NCI-H2081 (cell line): ENCODE data around the gene EPHA4.
"Not testable (repeated sequence)": the region's sequence is repeated elsewhere in the genome, so short reads cannot be mapped to it uniquely, and the experiment has no call there.

Source experiments
- DNase-seq, 2 experiments: peaks; one replicate each; lab custom pipeline; 2025; lab: John Stamatoyannopoulos, UW

Gene EPHA4

DNA sequence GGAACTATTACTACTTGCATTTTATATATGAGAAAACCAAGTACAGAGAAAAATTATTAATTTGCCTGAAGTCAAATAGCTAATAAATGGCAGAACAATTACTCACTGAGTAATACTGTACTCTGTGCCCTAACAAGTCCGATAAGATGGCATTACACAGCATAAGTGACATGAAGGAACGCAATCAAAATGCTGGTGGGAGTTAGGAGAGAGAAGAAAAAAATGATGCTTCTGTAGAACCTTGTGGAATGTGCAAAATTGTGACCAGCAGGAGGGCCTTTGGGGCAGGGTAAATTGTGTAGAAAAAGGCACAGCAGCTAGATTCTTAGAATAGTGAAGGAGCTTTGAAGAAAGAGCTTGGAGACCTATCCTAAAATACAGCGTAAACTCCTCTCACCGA is 32.9 kb downstream of the EPHA4 start:
- no peak for DNase-seq

DNA sequence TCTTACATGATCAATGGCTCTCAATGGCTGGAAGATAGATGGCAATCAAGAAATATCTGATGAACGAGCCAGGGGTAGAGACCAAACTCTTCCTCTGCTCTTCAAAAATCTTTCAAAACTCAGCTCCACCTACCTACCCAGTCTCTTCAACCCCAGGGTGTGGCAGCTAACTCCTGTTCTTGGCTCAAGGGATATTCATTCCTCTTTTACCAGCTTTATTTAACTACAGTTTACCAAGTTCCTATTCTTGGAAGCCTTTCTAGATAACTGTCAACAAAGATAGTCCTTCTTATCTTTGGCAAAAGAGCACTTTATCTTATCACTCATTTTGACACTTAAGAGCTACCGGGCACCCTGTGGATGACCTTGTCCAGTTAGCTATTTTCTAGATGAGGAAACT is 36.3 kb downstream of the EPHA4 start:
- DNase-seq: no peak

DNA sequence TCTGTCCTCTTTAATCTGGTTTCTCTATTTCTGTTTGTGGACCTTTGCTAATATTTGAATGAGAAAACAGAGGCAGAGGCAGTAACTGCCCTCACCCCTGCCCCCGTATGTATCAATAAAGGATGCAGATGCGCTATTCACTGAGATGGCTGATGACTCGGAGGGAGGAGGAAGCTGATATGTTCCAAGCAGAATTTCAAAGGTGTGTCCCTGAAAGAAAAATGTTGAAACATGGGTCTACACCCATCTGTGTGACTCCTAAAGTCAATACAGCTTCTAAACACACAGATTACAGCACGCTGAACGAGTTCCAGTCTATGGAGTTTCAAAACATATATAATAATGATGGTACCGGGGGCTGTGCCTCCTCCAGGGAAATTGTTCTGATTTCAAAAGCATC is 38.8 kb downstream of the EPHA4 start:
- peak in 1 of 2 experiments; percentile 18 for DNase-seq

DNA sequence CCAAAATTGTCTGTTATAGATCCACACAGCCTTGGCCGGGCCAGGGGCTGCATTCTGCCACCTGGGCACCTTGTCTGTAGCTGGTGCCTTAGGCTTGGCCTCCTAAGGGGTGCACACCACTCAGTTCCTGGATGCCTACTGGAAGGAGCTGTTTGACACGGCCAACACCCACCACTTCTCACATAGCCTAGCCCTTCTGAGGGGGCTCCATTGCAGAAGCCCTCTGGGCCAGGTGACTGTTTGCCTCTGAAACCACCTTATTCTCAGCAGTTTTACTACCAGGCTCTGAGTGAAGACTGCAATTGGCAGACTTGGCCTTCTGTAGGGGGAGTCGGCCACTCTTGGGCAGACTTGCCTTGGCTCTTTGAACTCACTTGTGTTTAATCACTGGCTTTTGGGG is 39.5 kb downstream of the EPHA4 start:
- no peak for DNase-seq

DNA sequence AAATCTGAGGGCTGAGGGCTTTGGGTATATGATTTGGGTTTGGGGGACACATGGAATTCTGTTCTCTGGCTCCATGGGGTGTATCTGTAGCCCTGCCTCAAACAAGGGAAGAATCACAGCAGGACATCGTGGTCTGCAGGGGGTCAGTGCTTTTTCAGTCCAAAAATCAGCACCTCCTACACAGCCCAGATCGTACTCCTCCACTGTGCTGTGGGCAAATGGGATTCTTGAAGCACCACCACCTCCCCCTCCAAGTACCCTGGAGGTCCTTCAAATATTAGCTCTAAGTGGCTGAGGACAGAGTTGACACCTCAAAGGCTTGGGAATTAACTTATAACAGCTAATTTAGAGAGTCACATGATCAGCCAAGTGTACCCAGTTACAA is 41.5 kb downstream of the EPHA4 start:
- DNase-seq: no peak

DNA sequence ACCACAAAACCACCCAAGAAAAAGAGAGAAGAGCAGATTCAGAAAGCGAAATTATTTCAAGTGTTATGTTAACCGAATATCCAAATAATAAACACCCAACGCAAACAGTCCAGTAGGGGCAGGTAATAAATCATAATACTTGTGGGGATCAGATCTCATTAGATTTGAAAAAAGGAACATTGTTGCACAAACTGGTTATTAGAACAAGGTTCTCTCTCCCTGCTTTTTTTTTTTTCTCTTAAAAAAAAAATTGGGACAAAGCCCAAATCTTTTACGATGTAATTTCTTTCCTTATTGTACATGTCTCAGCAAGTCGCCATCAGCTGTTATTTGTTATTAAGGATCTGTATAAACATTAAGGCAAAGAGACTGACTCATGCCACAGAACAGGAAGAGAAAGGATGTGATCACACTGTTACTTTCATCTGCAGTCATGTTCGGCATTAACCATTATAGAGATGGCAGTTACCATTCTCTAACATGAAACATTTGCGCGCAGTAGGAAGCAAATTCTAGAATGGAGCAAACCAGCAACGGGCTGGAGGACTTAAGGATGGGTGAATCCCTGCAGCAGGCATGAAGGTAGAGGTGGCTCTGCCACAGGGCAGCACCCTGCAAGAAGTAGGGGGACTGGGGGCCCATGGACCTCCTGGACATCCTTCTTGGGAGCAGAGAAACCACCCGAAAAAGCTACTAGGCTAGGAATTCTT is 42.0 kb downstream of the EPHA4 start:
- DNase-seq: peak in 1 of 2 experiments; percentile 52

DNA sequence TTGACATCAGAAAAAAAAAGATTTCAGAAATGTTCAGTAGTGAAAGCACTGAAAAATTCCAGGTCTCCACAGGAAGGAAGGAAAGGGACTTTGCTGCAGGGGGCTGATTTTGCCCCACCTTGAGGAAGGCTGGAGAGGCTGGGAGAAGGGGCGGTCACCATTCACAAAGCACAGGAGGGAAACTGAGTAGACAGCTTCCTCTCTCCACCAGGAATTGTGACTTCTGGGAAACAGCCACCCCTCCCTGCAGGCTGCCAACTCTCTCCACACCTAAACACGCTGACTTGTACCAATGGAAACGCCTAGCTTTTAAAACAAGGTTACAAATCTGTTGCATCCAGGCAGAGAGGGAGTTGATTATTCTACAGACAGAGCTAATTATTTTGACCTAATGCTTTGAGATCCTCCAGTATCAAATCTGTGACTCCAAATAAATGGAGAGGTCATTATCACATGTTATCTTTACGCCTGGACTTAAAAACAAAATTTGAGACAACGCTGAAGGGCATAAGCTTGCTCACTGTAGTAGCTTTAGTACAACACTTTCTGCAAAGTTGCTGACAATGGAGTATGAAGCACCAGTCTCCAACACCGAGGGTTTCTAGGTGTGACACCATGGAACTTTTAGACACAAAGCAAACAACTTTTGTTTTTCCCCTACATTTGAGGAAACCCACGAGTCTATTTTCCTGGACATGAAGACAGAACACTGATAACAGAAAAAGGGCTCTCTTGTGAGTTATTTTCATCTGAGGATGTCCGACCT is 42.7 kb downstream of the EPHA4 start:
- no peak for DNase-seq

DNA sequence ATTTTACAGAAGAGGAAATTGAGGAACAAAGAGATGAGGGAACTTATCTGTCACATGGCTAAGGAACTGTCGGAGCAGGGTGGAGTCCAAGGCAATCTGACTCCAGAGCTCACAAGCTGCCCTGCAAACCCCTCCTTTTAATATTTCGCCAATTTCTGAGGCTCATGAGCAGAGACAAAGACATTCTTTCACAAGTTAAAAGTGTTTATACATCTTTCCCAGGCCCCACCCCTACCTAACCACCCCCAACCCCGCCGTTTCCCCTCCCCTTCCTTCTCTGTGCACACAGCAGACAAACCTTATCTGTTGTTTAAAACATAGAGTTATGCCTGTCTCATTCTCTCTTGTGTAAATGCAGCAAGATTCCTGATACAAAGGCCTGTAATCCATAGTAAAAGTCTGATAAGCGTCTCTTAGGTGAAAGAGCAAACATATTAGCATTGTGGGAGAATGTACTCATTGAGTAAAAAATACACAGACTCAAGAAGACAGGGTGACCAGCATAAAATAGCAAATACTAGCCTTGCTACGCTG is 44.3 kb downstream of the EPHA4 start:
- DNase-seq: no peak

DNA sequence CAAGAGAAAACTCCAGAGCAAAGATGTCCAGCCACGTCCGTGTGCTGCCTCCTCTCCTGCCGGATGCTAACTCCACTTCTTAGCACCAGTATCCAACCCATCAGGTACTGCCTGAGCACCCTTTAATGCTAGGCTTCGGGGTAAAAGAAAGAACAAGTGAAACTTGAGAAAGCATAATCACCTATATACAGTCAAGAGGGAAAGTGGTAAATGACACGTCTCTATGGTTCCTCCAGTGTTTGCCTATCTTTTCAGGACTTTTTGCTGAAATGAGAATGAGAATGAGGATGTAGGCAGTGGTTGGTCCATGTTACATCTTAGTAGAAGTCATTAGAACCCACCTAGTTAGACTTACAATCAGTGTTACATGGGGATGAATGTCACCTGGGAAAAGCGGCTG is 47.9 kb downstream of the EPHA4 start:
- DNase-seq: no peak

DNA sequence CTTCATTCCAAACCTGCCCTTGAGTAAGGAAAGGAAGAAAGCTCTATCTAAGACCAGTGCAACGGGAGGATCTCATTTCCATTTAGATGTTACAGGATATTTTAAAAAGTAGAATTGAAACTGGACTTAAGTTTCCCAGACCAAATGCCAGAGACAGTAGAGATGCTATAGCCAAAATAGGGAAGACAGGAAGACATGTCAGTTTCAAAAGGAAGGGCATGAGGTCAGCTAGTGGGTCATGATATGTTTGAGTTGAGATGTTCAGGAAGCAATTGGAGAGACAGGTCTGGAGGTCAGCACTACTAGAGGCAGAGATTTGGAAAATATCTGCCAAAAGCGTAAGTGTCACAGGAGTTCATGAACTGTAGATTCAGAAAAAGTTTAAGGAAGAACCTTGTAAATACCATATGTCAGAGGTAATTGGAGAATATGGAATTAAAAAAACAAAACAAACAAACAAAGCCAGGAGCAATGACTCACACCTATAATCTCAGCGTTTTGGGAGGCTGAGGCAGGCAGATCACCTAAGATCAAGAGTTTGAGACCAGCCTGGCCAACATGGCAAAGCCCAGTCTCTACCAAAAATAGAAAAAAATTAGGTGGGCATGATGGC is 50.8 kb downstream of the EPHA4 start:
- no peak for DNase-seq

DNA sequence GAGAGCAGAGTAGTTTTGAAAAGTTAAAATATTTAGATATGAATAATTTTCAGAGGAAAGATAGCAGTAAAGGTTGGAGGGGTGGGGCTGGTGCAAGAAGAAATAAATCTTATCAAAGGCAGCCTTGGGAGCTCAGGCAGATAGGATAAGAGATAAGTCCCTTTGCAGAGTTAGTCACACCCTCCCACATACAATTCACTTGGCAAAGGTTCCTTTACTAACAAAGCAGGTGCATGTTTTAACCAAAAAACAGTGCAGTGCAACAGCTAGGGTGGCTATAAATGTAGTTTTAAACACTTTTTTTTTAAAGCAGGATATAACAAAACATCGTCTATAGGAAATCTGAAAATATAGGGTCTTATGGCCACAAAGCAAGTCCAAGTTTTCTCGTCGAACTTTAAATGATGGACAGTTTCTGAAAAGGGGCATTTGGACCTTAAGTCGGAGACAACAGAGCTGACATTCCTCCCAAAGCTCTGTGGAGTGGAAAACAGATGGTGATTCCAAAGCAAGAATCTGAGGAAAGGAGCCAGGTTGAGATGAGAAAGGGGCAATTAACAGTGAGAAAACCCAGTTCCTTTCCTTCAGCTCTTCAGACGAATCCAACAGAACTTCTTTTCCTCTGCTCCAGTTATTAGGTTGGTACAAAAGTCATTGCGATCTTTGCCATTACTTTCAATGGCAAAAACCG is 53.0 kb downstream of the EPHA4 start:
- no peak for DNase-seq

DNA sequence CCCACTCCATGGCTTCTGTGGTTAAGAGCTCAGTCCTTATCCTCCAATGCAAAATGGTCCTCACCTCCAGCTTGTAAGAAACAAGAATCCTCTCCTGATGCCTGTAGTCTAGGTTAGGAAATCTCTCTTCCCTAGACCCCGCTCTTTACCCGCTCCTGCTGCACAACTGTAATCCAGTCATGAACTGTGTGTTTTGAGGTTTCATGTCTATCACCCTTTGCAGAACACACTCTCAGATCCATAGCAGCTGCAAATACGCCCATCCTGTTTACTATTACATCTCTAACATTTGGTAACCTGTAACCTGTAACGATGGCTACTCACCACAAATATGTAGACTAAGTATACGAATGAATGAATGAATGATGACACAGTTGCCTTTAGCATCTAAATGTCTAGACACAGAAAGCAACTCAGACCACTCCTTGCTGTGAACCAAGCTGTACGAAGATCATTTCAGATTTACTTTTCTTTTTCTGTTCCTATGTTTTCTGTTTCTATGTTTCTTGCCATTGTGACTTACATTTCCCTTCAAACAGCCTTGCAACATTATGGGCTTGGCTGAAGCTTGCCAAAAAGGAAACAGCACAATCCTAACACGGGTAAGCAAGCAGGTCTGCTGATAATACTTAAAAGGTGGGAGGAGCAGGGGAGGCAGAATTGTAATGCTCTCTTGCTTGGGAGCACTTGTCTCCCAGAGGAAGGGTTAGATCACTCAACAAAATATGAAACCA is 53.7 kb downstream of the EPHA4 start:
- no peak for DNase-seq

DNA sequence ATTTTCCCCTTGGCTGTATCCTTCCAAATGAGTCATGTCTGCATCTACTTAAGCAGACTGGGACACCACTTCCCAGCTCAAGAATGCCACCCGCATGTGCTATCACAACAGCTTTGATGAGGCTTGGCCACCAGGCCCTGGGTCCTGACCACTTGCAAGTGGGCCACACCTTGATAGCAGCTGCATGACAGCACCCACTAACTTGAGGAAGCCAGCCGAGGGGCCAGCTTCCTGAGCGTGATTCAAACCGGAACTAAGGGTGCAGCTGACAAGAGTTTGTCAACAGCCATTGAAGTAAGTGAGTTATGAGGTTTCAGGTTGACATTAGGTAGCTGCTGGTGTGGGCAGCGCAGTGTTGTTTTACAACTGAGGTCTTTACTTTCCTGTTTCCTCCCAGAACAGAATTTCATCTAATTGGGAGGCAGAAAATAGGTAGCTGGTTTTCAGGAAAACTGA is 54.4 kb downstream of the EPHA4 start:
- DNase-seq: no peak

DNA sequence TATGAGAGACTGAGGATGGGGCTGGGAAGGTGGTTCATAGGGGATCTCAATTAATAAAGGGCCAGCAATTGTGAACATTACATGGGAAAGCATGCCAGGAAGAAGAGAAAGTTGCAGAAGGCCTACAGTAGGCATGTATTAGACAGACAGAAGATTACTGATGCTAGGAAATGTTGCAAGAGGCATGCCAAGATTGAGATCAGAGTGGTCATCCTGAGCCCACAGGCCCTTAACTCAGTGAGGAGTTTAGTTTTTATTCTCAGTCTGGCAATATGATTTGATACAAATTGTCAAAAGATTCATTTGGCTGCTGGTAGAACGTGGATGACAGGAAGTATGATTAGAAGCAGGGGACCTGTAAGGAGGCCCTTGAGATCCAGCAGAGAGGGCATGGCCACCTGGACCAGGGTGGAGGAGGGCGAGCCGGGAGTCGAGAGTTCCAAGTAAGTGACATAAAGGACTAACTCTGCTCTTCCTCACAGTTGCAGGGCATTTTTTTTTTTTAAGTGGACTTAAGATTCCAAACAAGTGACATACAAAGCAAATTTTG is 54.9 kb downstream of the EPHA4 start:
- DNase-seq: no peak

DNA sequence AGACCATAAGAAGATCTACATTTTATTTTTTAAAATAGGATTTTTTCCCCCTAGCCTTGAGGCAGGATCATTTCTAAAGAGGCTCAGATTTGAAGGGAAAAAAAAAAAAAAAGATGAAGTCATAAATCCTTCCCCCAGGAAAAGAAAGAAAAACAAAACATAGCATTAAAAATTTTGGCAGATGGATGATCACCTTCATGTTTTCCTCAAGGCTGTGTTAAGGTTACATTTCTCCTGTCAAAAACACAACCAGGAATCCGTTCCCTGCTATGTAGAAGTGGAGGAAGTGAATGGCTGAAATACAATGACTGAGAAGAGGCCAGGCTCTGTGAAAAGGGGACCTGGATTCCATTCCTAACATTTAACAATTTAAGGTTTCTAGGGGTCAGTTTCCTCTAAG is 56.2 kb downstream of the EPHA4 start:
- DNase-seq: no peak

DNA sequence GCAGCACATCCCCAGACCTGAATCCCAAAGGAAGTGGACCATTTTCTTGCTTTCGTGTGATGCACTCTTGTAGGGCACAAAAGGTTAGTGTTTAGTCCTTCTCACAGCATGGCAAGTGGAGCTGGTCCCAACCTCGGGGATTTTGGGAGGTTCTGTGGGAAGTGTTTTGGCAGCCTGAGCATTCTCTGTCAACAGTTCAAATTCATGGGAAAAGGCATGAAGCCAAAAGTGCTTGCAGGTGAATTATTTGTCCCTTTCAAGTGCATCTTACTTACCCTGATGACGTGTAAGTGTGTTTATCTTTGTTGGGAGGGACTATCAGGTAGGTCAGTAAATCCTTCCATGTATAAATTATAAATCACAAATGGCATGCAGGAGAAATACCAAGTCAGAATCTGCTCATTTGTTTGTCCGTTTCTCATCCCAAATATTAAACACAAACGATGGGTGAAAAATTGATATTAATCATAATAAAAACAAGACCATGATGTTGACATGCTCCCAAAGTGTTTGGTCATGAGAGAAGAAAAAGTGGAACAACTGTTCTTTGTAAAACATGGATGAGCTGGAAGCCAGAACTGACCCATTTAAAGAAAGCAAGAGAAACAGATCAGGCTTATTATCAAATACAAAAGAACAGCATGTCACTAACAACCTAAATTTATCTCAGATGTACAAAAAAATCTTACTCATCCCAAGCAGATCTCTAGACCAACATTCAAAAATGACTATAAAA is 57.6 kb downstream of the EPHA4 start:
- DNase-seq: peak in 1 of 2 experiments; percentile 23

DNA sequence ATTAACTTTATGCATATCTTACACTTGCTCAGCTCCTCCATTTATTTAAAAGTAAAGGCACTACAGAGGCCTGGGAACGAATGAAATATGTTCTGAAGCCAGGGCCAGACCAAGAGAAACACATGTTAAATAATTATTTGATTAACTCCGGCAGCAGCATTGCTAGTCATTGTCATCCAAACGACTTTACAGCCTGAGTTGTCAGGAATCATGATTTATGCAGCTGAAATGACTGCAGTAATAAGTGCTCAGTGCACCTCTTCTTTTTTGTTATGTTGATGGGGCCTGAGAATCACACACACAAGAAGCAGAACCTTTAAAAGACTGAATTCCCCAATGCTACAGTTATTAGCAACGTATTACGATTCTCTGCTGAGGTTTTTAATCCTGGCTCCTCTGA is 58.9 kb downstream of the EPHA4 start:
- peak in 1 of 2 experiments; percentile 32 for DNase-seq

DNA sequence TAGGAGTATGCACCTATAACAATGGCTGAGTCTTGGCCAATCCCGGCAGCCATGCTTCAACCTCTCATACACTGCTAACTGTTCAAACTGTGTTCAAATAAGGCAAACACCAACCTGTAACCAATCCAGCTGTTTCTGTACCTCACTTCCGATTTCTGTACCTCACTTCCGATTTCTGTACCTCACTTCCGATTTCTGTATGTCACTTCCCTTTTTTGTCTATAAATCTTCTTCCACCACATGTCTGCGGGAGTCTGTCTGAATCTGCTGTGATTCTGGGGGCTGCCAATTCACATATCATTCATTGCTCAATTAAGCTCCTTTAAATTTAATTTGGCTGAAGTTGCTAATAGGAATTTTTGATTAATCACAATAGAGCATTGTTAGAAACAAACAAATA is 60.8 kb downstream of the EPHA4 start:
- DNase-seq: not testable (repeated sequence)

DNA sequence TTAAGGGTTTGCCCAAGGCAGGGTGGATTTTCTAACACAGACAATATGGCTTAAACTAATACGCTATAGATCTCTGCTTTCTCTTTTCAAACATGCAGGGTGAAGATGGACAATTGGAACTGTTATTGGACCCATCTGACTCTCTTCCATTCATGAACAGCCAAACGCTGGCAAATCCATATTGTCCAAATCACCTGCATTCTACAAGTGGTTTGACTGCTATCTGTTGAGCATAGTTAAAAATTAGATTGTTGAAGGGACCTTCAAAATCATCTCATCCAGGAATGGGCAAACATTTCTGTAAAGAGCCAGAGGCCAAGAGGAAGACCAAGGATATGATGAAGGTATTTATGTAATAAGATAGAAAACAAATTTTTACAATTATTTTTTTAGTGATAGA is 65.6 kb downstream of the EPHA4 start:
- no peak for DNase-seq

DNA sequence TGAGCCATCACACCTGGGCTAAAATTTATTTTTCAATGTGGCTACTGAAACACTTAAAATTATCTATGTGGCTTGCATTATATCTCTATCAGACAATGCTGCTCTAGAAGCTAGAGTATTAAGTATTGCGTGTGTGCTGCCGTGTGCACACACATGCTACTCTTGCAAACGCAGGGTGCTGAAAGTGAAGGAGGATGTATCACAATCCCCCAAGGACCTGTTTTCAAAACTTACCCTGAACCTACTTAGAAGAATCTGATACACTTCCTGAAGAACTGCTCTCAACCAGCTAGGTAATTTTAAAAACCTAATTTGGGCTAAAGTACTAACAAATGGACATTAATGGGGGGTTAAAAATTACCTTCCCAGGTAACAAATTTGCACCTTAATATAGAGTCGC is 66.5 kb downstream of the EPHA4 start:
- no peak for DNase-seq

DNA sequence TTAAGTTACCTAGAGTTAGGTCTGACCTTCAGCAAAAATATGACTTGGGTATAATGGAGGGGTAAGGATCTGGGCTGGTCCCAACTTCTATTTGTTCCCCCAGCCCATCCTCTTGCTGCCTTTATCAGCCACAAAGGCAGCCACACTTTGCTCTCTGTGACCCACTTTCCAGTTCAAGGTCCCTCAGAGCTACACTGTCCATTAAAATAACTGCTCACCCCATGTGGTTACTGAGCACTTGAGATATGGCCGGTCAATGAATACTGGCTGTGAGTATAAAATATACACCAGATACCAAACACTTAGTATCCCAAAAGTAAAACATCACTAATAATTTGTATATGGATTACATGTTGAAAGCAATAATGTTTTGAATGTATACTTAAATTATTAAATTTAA is 67.2 kb downstream of the EPHA4 start:
- DNase-seq: no peak
